ENCODE measurements around the gene MACROD2.
"Not testable (repeated sequence)": the region's sequence is repeated elsewhere in the genome, so short reads cannot be mapped to it uniquely, and the experiment has no call there.

The MACROD2 gene

DNA sequence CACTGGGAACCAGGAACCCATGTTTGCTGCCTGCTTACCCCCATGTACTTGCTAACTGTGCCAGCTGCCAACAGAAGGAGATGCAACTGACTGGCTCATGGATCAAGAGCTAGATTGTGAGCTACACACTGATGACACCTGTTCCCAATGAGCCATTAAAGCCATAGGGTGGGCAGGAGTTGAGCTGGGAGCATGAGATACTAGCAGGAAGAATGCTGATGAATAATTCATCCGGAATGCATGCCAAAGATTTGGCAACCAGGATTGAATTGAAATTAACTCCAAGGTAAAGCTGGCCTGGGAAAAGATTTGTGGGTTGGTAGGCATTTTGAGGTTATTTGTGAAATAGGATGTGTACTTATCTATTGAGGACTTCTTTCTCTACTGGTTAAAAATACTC is 1946.8 kb downstream of the MACROD2 start:
- no peak for DNase-seq (ENCODE audit: low read depth in 3 of 3)

DNA sequence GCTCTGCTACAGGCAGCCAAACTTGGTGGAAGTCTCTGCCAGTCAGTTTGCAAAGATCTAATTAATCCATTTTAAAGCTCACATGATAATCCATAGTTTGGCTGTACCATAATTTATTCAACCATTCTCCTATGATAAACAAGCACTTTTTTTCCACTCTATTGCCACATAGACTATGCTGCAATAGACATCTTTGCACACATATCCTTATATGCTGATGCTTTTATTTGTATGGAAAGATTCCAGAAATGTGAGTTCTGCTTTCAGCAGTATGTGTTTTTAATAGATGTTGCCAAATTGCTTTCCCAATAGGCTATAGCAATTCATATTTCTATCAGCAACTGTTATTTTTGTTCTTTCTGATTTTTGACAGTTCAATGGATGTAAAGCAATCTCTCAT is 1950.0 kb downstream of the MACROD2 start:
- DNase-seq (ENCODE audit: low read depth in 3 of 3), result no peak

DNA sequence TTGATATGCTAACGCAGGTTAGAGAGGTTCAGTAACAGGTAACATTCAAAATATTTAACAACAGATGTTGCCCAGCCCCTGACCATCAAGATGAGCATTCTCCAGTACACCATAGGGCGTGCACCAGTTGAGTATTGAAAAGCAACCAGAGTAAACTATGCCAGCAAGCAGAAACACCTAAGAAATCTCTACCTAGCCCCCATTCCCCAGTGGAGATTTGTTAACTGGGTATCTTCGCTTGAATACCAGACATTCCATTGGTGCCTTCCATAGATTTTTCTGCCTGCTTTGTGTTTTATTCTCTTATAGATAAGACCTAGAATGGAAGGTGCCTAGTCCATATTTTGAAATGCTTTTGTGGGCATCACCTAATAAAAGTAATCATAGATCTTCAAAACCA is 1954.1 kb downstream of the MACROD2 start:
- DNase-seq (ENCODE audit: low read depth in 3 of 3), result no peak

DNA sequence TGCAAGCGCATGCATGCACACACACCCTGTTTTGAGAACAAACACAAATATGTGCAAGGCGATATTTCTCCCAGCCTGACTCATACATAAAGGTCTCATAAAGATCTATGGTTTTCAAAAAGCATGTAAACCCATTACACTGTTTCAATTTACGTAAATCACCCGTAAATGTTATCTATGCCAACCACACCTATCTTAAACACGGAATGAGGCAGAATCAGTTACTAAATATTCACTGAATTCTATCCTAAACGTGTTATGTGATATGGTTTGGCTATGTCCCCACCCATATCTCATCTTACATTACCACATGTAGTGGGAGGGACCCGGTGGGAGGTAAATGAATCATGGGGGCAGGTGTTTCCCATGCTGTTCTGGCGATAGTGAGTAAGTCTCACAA is 1956.3 kb downstream of the MACROD2 start:
- no peak for DNase-seq (ENCODE audit: low read depth in 3 of 3)

DNA sequence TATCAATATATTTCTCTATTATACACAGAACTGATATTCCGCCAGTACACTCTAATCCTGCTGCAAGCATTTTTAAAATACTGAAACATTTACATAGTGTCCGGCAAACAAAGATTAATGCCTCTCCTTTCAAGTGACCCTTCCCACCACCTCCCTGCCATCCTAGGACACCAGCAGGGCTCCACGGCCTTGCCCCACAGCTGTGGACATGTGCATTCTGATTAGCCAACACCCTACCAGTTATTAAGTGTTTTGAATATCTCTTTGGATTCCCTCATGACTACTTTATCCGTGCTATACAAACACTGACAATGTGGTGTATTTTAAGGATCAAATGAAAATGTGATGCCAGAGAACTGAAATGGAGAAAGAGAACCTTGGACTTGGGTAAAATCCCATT is 1962.8 kb downstream of the MACROD2 start:
- DNase-seq (ENCODE audit: low read depth in 3 of 3), result no peak

DNA sequence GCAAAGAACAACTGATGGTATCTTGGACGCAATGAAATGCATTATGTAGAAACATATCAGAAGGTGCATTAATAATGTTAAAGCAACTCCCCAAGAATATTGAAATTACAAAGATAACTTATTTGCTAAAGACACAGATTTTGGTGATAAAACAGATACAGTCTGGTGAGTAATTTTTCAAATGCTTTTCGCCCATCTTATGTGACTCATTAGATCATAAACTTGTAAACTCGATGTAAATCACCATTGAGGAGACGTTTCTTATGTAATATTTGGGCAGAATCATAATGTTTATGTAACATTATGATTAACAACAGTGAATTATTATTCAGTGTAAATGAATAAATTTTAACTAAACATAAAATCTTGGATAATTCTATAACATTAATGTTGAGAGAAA is 1969.8 kb downstream of the MACROD2 start:
- DNase-seq (ENCODE audit: low read depth in 3 of 3), result no peak

DNA sequence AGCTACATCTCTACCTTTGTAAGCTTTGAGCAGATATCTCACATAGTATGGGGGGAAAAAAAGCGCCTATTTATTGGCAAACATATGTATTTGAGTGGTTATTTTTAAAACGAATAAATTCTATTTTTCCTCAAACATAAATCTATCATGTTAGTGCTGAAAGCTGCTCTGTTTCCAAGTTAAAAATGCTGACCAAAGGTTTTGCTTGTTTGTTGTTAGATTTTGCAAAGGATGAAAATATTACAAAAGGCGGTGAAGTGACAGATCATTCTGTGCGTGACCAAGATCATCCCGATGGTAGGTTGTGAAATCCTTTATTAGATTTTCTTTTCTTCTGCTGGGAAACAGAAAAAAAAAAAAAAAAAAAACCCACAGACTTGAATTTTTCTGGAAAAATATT is 1972.0 kb downstream of the MACROD2 start:
- DNase-seq (ENCODE audit: low read depth in 3 of 3), result no peak

DNA sequence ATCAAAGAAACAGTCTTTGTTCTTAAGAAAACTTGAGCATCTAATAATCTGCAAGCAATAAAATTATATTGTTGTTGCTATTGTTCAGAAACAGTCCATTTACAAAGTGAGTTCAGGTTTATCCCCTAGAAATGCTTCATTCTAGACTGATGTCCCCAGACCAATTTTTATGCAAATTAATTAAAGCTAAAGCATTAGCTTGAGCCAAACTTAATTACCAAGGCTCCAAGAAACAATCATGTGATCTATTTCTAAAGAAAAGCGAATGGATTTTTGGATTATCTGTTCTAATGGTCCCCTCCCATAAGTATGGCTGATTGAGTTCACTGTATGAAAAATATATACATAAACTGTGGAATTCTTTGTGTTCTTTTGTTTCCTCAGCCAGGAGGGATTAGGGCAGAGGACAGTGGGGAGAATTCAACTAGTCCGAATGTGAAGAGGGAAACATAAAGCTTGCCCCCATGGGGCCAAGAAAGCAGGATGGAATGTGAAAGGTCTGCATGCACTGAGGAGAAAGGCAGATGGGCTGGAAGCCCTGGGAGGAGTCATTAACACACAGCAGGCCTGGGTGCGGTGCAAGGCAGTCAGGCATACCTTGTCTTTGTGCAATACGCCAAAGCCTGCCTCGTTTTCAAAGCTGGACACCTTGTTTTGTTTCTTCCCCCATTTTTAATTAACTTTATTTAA is 1980.9 kb downstream of the MACROD2 start:
- DNase-seq (ENCODE audit: low read depth in 3 of 3), result no peak

DNA sequence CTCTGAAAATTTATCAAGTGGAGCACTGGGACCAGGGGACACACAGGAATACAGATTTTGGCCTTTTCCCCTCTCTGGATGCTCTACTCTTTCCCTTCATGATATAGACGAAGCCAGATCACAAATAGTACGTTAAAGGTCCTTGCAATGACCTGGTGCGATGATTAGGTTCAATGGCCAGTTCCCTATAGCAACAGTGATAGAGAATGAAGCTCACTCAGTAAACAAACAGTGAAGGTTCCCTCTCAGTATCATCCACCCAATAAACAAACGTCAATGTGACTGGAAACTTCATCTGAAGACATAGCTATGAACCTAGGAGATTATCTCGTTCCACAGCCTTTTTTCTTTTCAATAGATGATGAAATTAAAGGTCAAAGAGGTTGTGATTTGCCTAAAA is 1981.7 kb downstream of the MACROD2 start:
- DNase-seq (ENCODE audit: low read depth in 3 of 3), result no peak

DNA sequence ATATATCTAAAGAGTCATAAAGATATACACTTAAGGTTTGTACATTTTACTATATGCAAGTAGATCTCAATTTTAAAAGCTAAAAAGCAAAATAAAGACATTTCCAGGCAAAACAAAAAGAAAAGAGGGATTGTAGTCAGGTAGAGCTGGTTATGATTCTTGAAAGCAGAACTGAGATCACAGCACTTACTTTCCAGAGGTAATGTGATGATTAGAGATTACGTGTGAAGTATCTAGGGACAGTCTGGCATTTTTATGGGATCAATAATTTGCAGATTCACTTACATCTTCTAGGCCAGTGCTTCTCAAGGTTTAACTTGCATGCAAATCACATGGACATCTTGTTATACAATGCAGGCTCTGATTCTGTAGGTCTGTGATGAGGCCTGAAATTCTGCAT is 1982.4 kb downstream of the MACROD2 start:
- no peak for DNase-seq (ENCODE audit: low read depth in 3 of 3)

DNA sequence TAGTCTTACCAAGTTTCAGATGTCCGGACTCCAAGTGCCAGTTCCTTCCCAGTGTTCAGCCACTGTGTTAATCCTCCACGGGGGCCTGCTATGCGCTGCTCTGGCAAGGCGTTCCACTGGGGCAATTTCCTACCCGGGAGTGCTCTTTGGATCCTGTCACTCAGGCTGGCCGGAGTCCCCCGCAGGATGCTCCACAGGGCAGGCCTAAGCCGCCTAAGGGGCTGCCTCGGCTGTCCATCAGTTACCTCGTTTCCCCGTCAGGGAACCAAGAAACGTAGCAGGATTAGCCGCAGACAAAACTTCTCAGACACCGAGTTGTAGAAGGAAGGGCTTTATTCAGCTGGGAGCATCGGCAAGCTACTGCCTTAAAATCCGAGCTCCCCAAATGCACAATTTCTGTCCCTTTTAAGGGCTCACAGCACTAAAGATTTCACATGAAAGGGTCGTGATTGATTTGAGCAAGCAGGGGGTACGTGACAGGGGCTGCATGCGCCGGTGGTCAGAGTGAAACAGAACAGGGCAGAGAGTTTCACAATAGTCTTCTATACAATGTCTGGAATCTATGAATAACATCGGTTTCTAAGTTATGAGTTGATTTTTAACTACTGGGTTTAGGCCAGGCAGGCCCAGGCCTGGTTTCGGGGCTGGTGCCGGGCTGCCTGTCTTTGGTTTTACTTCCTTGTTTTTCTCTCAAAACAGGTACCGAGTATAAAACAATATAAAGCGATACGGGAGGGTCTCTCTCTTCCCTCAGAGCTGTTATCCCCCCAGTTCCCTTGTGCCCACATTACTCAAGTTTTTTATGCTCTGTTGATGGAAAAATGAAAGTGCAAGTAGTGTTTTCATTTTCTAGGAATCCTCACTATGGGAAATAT is 1990.4 kb downstream of the MACROD2 start:
- not testable (repeated sequence) for DNase-seq (ENCODE audit: low read depth in 3 of 3)

DNA sequence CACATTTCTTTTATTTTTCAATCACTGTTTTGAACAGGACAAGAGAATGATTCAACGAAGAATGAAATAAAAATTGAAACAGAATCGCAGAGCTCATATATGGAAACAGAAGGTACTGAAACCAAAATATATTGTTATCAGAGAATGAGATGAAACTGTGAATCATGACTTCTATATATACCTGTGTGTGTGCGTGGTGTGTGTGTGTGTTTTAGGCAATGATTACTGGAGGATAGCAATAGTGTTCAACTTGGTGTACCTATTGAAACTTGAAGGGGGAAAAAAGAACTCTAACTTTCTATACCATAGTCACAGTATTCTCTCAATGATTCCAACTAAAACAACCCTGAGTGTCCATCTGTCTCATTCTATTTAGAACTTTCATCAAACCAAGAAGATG is 1991.4 kb downstream of the MACROD2 start:
- no peak for DNase-seq (ENCODE audit: low read depth in 3 of 3)

DNA sequence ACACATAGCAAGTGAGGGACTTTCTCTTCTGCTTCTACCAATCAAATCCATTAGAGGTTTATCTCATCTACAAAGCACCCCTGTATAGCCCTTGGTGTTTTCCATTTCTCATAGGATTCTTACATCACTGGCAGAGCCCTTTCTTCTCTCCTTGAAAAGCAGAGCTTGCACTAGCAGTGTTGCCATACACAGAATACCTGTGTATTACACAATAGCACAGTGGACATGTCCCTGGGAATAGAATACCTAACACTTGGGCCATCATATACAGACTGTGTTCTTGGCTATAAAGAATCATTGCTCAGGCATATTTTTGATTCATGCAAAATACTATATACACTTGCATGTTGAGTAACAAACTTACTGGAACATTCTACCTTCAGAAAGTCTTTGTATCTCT is 1996.0 kb downstream of the MACROD2 start:
- no peak for DNase-seq (ENCODE audit: low read depth in 3 of 3)

DNA sequence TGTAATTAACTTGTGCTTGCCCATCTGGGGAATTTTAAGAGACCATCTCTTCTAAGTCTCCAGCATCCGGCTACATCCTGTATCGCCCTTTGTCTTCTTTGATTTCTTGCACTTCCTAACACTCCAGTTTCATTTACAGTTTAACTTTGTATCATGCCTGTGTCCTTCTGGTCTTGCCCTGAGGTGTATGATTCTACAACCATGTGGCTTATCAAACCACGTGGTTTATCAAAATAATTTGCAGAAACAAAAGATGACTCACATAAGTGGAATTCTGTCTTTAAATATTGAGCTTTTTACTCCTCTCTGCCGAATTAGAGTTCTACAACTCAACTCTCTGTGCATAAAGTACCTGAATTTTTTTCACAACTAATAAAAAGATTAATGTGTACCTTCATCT is 1997.2 kb downstream of the MACROD2 start:
- DNase-seq (ENCODE audit: low read depth in 3 of 3), result no peak

DNA sequence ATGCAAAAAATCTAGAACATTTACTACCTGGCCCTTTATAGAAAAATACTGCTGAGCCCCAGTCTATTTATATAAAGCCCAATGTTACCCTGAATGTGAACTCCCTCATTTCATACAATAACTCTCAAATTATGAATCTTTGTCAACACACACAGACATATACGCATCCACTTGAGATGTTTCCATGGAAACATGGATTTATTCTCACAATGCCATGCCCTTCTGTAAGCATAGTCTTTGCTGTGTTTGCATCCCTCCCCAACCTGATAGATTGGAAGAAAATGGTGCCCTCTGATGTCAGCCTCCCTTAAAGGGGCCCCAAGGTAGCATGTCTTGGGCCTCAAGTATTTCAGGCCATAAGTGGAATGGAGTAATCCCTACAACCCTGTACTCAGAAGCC is 2004.8 kb downstream of the MACROD2 start:
- no peak for DNase-seq (ENCODE audit: low read depth in 3 of 3)

DNA sequence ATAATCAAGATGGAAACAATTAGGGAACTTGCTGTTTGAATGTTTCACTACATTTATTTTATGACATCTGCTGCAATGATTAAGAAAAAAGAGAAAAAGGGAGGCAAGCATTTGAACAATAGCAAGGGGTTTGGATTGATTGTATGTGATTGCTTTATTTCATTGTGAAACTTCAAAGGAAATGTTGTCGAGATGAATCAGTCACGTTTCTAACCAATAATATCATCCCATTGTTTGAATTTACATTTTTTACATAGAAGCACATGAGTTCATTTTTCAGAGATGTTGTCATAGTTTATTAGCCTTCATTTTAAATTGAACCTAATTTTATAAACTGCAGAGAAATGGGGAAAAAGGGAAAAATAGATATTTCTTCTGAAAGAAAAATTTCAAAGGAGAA is 2006.0 kb downstream of the MACROD2 start:
- no peak for DNase-seq (ENCODE audit: low read depth in 3 of 3)

DNA sequence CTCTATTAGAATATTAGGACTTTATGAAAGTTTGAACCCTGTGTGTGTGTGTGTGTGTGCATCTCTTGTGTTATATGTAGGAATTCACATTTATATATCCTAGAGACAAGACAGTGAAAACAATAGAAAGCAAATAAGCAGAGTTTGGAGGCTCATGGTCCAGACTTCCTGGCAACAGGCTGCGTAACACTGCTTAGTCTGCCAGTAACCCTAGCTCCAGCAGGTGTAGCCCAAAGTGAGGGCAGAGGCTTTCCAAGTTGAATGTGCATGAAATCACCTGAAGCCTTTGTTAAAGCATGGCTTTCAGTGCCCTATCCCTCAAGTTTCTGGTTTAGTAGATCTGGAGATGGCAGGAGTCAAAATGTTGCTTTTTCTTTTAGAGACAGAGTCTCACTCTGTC is 2008.0 kb downstream of the MACROD2 start:
- DNase-seq (ENCODE audit: low read depth in 3 of 3), result no peak

DNA sequence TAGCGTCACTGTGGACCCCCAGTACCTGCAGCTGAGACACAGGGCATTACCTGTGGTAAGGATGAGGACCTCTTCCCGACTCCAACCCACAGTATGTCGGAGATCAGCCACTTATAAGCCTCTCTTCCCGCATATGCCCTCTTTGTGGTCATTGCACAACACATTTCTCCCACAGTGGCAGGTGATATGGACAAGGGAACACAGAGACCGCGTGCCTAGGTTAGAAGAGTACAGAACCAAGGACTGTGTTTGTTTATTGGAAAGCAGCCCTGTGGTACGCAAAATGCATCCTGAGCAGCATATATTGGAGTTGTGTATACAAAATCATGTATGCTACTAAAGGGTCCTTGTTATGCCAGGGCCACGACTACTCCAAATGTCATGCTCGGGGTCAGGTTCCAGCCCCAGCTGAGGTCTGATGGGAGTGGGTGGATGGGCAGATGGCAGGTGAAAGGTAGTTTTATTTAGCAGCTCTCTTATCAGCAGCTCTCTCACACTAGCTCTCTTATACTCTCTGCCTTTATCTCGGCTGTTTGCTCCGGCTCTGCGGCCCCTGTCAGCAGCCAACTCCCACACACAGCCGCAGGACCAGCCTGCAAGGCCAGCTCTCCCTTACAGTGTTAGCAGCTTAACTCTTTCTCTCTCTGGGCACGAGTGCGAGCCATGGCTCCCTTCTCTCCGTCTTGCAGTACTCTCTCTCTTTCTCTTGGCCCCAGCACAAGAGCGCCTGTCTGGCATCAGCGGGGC is 2009.0 kb downstream of the MACROD2 start:
- no peak for DNase-seq (ENCODE audit: low read depth in 3 of 3)

DNA sequence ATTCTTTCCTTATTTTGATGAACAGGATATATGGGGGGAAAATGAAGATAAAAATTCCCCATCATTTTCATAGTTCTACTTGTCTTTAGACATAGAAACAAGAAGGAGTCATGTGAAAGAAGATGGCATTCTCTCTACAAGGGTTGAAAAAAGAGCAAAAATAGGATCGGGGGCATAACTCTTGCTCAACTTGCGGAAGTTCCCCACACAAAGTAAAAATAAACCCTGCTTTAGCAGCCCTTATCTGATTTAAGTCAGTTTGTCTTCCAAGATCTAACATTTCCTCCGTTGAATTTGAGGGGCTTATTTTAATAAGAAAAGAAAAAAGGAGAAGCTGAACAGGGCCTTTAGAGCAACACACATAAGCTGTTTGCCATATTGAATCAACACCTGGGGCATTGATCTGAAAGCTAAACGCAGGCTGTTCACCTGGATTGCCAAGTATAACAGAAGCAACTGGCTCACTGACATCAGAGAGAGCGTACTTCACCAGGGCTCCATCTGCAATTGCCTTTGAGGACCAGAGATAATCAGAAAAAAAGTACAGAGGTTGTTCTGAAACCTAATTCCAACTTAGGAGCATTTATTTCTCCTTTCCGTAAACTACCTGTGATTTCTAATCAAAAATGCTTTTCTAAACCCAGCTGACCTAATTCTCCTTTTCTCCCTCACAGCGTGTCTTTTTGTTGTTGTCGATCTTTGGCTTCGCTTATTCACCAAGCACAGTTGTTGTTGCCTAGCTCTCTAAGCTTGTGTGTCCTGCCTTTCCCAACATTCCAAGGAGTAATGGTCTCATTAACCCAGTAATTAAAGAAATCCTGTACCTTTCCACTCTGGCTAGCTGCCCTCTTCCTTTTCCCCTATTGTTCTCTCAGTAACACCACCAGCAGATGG is 2010.0 kb downstream of the MACROD2 start:
- no peak for DNase-seq (ENCODE audit: low read depth in 3 of 3)

DNA sequence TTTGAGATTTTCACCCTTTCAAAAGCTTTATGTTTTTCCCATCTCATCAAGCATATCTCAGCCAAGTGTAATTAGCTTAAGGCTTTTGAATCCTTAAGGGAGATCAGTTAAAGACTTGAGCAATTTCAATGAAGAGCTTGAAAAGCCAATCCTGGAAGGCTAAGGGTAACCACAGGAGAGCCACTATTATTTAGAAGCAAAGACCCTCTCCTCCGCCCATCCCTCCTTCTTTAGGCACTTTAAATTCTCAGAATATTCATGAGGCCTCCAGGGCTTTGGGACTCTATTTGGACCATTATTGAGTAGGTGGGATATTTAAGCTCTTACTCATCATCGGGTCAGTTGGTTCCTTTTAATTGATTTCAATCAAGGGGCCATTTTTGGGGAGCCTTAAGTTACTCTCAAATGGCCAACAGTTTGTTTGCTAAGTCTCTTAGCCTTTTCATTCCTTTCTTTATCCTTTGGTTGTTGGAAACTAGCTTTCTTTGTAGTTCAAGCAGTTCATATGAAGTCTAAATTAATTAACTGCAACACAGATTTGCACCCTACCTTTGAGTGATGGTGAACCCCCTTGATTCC is 2010.7 kb downstream of the MACROD2 start:
- no peak for DNase-seq (ENCODE audit: low read depth in 3 of 3)

DNA sequence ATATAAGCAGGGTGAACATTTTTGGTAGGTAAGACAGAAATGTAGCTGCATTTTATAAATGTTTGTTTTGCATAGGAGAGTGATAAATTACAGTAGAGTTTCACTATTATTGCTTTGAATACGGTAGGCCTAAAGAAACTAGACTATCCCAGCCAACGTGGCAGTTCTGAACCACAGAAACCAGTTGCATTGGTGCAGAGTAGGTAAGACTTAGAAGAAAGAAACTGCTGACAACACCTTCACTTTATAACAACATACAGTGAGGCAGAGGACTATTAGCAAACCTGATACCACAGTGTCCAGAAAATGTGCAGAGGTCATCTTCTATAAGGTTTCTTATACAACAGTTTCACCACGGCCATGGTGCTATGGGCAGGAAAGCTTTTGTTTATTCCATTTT is 2011.8 kb downstream of the MACROD2 start:
- DNase-seq (ENCODE audit: low read depth in 3 of 3), result no peak

Measured in stimulated activated CD4-positive, alpha-beta T cell treated with anti-CD3 and anti-CD28 coated beads, TNF-alpha, amount 100 ng/mL, for 48 hours (primary cell).